Stomach (tissue), 9 donors: ENCODE measurements around the gene CAVIN4. TPM values are rescaled to one million over a fixed set of nuclear protein-coding genes. Genes with fewer than 3 reads are reported as not detected.

ENCODE experiments used
- DNase-seq, 2 donors: peaks; one replicate each; pipeline versions ENCODE4 v3.0.0 to v3.0.0-alpha.2; 2013 to 2019
- H3K27ac ChIP-seq, 5 donors: fragments of 200-600 bp in 4 of 5; sonication (generic) in 4 of 5; one replicate each; pipeline ENCODE4 v1.5.1; 2013 to 2019; ENCODE audit warnings: mild to moderate bottlenecking in 1 of 5, moderate library complexity in 1 of 5
- H3K27me3 ChIP-seq, 3 donors: fragments of 200-600 bp; sonication (generic); one replicate each; pipeline ENCODE4 v1.5.1; 2017 to 2019; ENCODE audit warnings: mixed run types in 1 of 3
- H3K36me3 ChIP-seq, 4 donors: fragments of 200-600 bp; sonication (generic); 1 replicate in 3 of 4; 2 replicates in 1 of 4; pipeline ENCODE4 v1.5.1; 2016 to 2019
- H3K4me1 ChIP-seq, 4 donors: fragments of 200-600 bp; sonication (generic); one replicate each; pipeline ENCODE4 v1.5.1; 2016 to 2019
- H3K4me3 ChIP-seq, 4 donors: fragments of 200-600 bp; sonication (generic) in 3 of 4; one replicate each; pipeline ENCODE4 v1.5.1; 2016 to 2019; ENCODE audit warnings: mild to moderate bottlenecking in 1 of 4
- H3K9me3 ChIP-seq, 4 donors: fragments of 200-600 bp; sonication (generic); one replicate each; pipeline ENCODE4 v1.5.1; 2016 to 2019
- EP300 ChIP-seq: sonication (generic); formaldehyde crosslinking; IDR thresholded peaks from one replicate; pipeline ENCODE4 v1.6.1; 2017; ENCODE audit warnings: antibody characterized with exemption
- POLR2A ChIP-seq, 4 donors: fragments of 450-650 bp; IDR thresholded peaks; one replicate each; pipeline ENCODE4 v1.6.1; 2016; ENCODE audit warnings: antibody characterized with exemption in 4 of 4, control low read depth in 2 of 4, mild to moderate bottlenecking in 1 of 4, moderate library complexity in 1 of 4
- POLR2AphosphoS5 ChIP-seq, 3 donors: sonication (generic); formaldehyde crosslinking; IDR thresholded peaks; one replicate each; pipeline ENCODE4 v1.6.1; 2016; ENCODE audit warnings: antibody characterized with exemption in 3 of 3
- WGBS, 5 donors: extraction: QIAGEN DNeasy Blood & Tissue Kit in 3 of 5; methylation state at CpG; one replicate each; pipeline versions ENCODE4 v1.1.5 to v1.1.7; 2013 to 2018; 5-methylcytosine and 5-hydroxymethylcytosine counted together
- intact Hi-C: fragments of 100-400 bp; cut with DNase I; formaldehyde crosslinking; loops from one replicate; pipeline ENCODE4 v1.15.1; 2023; ENCODE audit warnings: low total_unique reads
- polyA plus RNA-seq, 3 donors: library from polyadenylated mRNA; stranded (reverse); fragments of 200-250 nt; gene quantifications; one replicate each; pipeline ENCODE4 v1.2.3, GENCODE V29; 2013
- total RNA-seq, 5 donors: library from RNA; depleted of rRNA; stranded (reverse); fragments of >200 nt; gene quantifications; one replicate each; pipeline versions ENCODE4 v1.1.0 to v1.2.3, GENCODE V29; 2014 to 2016
- TF ChIP-seq, protein P1 (sequence below), 7 experiments: fragments of 450-650 bp in 4 of 7; fragments of 200-600 bp in 3 of 7; sonication (generic) in 3 of 7; IDR thresholded peaks; one replicate each; pipeline ENCODE4 v1.5.1; 2016 to 2019; ENCODE audit warnings: antibody characterized with exemption in 7 of 7, control low read depth in 2 of 7, mild to moderate bottlenecking in 1 of 7
- donor health status: healthy with polysubstance abuse.
- donor health status: Bipolar disorder and iron deficiency.
- donor health status: healthy.

CAVIN4 gene
- total and polyA plus RNA-seq, 8 donors: 0.13 to 0.55 (median 0.34) TPM; not detected in 4

GRCh38 chr9:100578610-100579009, 731 bp downstream of the CAVIN4 start:
- peaks cover 0 to 11% (median 0%) of the 10 kb centered on the region in 4 donors for H3K36me3 ChIP-seq
- H3K9me3 ChIP-seq: no peaks in the 10 kb centered on the region
- TF ChIP-seq POLR2AphosphoS5 (IDR thresholded peaks at IDR 0.05) (no peak), POLR2A (IDR thresholded peaks at IDR 0.05) (no peak), EP300 (no peak)
- TF ChIP-seq, protein P1, sequence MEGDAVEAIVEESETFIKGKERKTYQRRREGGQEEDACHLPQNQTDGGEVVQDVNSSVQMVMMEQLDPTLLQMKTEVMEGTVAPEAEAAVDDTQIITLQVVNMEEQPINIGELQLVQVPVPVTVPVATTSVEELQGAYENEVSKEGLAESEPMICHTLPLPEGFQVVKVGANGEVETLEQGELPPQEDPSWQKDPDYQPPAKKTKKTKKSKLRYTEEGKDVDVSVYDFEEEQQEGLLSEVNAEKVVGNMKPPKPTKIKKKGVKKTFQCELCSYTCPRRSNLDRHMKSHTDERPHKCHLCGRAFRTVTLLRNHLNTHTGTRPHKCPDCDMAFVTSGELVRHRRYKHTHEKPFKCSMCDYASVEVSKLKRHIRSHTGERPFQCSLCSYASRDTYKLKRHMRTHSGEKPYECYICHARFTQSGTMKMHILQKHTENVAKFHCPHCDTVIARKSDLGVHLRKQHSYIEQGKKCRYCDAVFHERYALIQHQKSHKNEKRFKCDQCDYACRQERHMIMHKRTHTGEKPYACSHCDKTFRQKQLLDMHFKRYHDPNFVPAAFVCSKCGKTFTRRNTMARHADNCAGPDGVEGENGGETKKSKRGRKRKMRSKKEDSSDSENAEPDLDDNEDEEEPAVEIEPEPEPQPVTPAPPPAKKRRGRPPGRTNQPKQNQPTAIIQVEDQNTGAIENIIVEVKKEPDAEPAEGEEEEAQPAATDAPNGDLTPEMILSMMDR (IDR thresholded peaks at IDR 0.05): no peak
- H3K27ac ChIP-seq: no peak overlapping the region
- intact Hi-C loops: no loop called here
- no peaks in the 10 kb centered on the region for H3K27me3 ChIP-seq
- 73 to 98% (median 83%) methylated on average over 1 of the region's 1 CpG for WGBS, 5 donors
- no peak overlapping the region for H3K4me3 ChIP-seq
- DNase-seq: no peak
- peaks cover 0 to 6% (median 0%) of the 10 kb centered on the region in 4 donors for H3K4me1 ChIP-seq

- DNase-seq: no peak
- Histone ChIP-seq H3K4me3 (no peak overlapping the region), H3K4me1 (peaks cover 0 to 6% (median 0%) of the 10 kb centered on the region in 4 donors), H3K27ac (no peak overlapping the region), H3K36me3 (peaks cover 0 to 10% (median 0%) of the 10 kb centered on the region in 4 donors), H3K27me3 (no peaks in the 10 kb centered on the region), H3K9me3 (no peaks in the 10 kb centered on the region)
- 67 to 79% (median 75%) methylated on average over 2 of the region's 2 CpGs for WGBS, 5 donors
- TF ChIP-seq POLR2A (IDR thresholded peaks at IDR 0.05) (no peak), POLR2AphosphoS5 (IDR thresholded peaks at IDR 0.05) (no peak), EP300 (no peak)
- TF ChIP-seq, protein P1 (IDR thresholded peaks at IDR 0.05): no peak
- intact Hi-C loops: no loop called here
Observed at GRCh38 chr9:100579665-100580064, 1.8 kb downstream of the CAVIN4 start.

DNA sequence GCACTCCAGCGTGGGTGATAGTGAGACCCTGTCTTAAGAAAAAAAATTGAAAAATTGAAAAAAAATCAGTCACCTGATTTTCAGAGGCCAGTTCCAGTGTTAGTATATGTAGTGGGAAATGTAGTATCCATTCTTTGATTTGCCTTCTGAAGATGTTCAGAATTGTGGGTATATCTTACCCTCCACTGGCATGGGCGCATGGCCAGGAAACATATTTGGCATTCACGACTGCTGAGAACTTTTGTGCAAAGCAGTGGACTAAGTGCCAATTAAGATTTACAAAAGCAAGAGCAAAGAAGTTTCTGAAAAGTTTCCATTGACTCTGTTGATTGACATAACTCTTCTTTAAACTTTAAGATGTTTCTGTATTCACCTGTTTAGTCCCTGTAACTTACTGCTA, 2.4 kb downstream of the CAVIN4 start:
- H3K27me3 ChIP-seq: no peaks in the 10 kb centered on the region
- no peak overlapping the region for H3K4me3 ChIP-seq
- peaks cover 0 to 6% (median 0%) of the 10 kb centered on the region in 4 donors for H3K36me3 ChIP-seq
- WGBS, 5 donors: 61 to 77% (median 66%) methylated on average over 3 of the region's 3 CpGs
- H3K9me3 ChIP-seq: no peaks in the 10 kb centered on the region
- no peak for DNase-seq
- TF ChIP-seq, protein P1 (IDR thresholded peaks at IDR 0.05): no peak
- no peak for TF ChIP-seq POLR2AphosphoS5 (IDR thresholded peaks at IDR 0.05)
- no peak for TF ChIP-seq POLR2A (IDR thresholded peaks at IDR 0.05)
- no peak for TF ChIP-seq EP300
- no peak overlapping the region for H3K27ac ChIP-seq
- intact Hi-C loops: no loop called here
- peaks cover 0 to 6% (median 0%) of the 10 kb centered on the region in 4 donors for H3K4me1 ChIP-seq

DNA sequence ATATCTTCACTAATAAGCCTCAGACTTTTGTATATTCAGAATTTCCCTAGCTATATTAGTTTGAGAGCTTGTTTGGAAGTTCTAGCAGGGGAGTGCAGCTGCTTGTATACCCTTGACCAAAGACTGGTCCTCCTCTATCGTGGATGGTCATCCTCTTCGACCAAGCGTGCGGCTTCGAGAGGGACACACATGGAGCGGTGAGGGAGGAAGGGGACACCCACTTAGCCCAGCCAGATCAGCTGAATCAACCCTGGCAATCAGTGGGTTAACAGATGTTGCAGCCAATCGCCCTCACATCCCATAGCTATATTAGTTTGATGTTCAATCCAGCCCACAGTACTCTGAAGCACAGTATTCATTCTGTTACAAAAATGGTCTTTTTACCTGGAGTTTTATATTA, 3.2 kb downstream of the CAVIN4 start:
- WGBS, 5 donors: 91 to 94% (median 94%) methylated on average over 7 of the region's 7 CpGs
- TF ChIP-seq POLR2A (IDR thresholded peaks at IDR 0.05) (no peak), POLR2AphosphoS5 (IDR thresholded peaks at IDR 0.05) (no peak), EP300 (no peak)
- TF ChIP-seq, protein P1 (IDR thresholded peaks at IDR 0.05): no peak
- no peaks in the 10 kb centered on the region for H3K27me3 ChIP-seq
- H3K36me3 ChIP-seq: peaks cover 0 to 9% (median 2%) of the 10 kb centered on the region in 4 donors
- H3K4me3 ChIP-seq: no peak overlapping the region
- peaks cover 0 to 6% (median 0%) of the 10 kb centered on the region in 4 donors for H3K4me1 ChIP-seq
- intact Hi-C loops: no loop called here
- H3K9me3 ChIP-seq: no peaks in the 10 kb centered on the region
- no peak for DNase-seq
- H3K27ac ChIP-seq: no peak overlapping the region
